Measurements from ENCODE around the gene ARL15. TPM values are rescaled to one million over a fixed set of nuclear protein-coding genes. Genes with fewer than 3 reads are reported as not detected.

ARL15 gene
- total RNA-seq, 1 experiment from 2014 or later, result 140 TPM

- Histone ChIP-seq H3K27me3 (replicated peaks; ENCODE audit: control insufficient read depth, insufficient read depth, low read length) (no peaks in the 10 kb centered on the region), H3K4me3 (ENCODE audit: low read depth, low read length) (no peak overlapping the region), H3K36me3 (ENCODE audit: control insufficient read depth, insufficient read depth, low read length) (no peaks in the 10 kb centered on the region), H3K9me3 (no peaks in the 10 kb centered on the region), H3K4me1 (peaks cover 4% of the 10 kb centered on the region)
- BruUV-seq (replicated peaks), result no TSS peak
- no peak for TF ChIP-seq CTCF (IDR thresholded peaks at IDR 0.05; ENCODE audit: insufficient read depth in 1 of 2, low read depth in 1 of 2, low read length in 1 of 2, severe bottlenecking in 1 of 2, unreplicated experiment in 1 of 2)
- Mint-ChIP-seq H3K4me1 (ENCODE audit: low read depth, unreplicated experiment) (peaks cover 2% of the 10 kb centered on the region), H3K27me3 (ENCODE audit: insufficient read depth, unreplicated experiment) (no peaks in the 10 kb centered on the region), H3K27ac (ENCODE audit: unreplicated experiment) (no peak overlapping the region), H3K36me3 (ENCODE audit: insufficient read depth, unreplicated experiment) (no peaks in the 10 kb centered on the region), H3K4me3 (ENCODE audit: unreplicated experiment) (no peak overlapping the region), H3K9me3 (ENCODE audit: unreplicated experiment) (no peaks in the 10 kb centered on the region)
- DNase-seq, result no peak
- intact Hi-C loops (cut with micrococcal nuclease; ENCODE audit: unreplicated experiment), result no loop called here
- CTCF ChIA-PET, result interaction anchor here (0.6 kb wide), 1 partner anchor 161 kb away, joined by 3 read pairs; no protein-coding TSS in a partner anchor
- POLR2A ChIA-PET, result no interaction called here
Observed at GRCh38 chr5:54040018-54040417, 270.4 kb downstream of the ARL15 start.

- Mint-ChIP-seq H3K9me3 (ENCODE audit: unreplicated experiment) (no peaks in the 10 kb centered on the region), H3K27ac (ENCODE audit: unreplicated experiment) (no peak overlapping the region), H3K27me3 (ENCODE audit: insufficient read depth, unreplicated experiment) (no peaks in the 10 kb centered on the region), H3K4me1 (ENCODE audit: low read depth, unreplicated experiment) (no peaks in the 10 kb centered on the region), H3K36me3 (ENCODE audit: insufficient read depth, unreplicated experiment) (peaks cover 6% of the 10 kb centered on the region), H3K4me3 (ENCODE audit: unreplicated experiment) (no peak overlapping the region)
- Histone ChIP-seq H3K4me3 (ENCODE audit: low read depth, low read length) (no peak overlapping the region), H3K9me3 (no peaks in the 10 kb centered on the region), H3K4me1 (no peaks in the 10 kb centered on the region), H3K27me3 (replicated peaks; ENCODE audit: control insufficient read depth, insufficient read depth, low read length) (no peaks in the 10 kb centered on the region), H3K36me3 (ENCODE audit: control insufficient read depth, insufficient read depth, low read length) (no peaks in the 10 kb centered on the region)
- POLR2A ChIA-PET, result no interaction called here
- TF ChIP-seq CTCF (IDR thresholded peaks at IDR 0.05; ENCODE audit: insufficient read depth in 1 of 2, low read depth in 1 of 2, low read length in 1 of 2, severe bottlenecking in 1 of 2, unreplicated experiment in 1 of 2), result no peak
- intact Hi-C loops (cut with micrococcal nuclease; ENCODE audit: unreplicated experiment), result no loop called here
- CTCF ChIA-PET, result no interaction called here
- BruUV-seq (replicated peaks), result no TSS peak
- no peak for DNase-seq
Observed at GRCh38 chr5:54037205-54037604, 273.2 kb downstream of the ARL15 start.

- no peak for TF ChIP-seq CTCF (IDR thresholded peaks at IDR 0.05; ENCODE audit: insufficient read depth in 1 of 2, low read depth in 1 of 2, low read length in 1 of 2, severe bottlenecking in 1 of 2, unreplicated experiment in 1 of 2)
- POLR2A ChIA-PET, result no interaction called here
- H3K9me3 ChIP-seq, result no peaks in the 10 kb centered on the region
- CTCF ChIA-PET, result no interaction called here
- Mint-ChIP-seq H3K4me1 (ENCODE audit: low read depth, unreplicated experiment) (no peaks in the 10 kb centered on the region), H3K27me3 (ENCODE audit: insufficient read depth, unreplicated experiment) (no peaks in the 10 kb centered on the region), H3K36me3 (ENCODE audit: insufficient read depth, unreplicated experiment) (peaks cover 18% of the 10 kb centered on the region), H3K9me3 (ENCODE audit: unreplicated experiment) (no peaks in the 10 kb centered on the region), H3K4me3 (ENCODE audit: unreplicated experiment) (no peak overlapping the region), H3K27ac (ENCODE audit: unreplicated experiment) (no peak overlapping the region)
- no peak for DNase-seq
- H3K4me3 ChIP-seq (ENCODE audit: low read depth, low read length), result no peak overlapping the region
- H3K36me3 ChIP-seq (ENCODE audit: control insufficient read depth, insufficient read depth, low read length), result no peaks in the 10 kb centered on the region
- intact Hi-C loops (cut with micrococcal nuclease; ENCODE audit: unreplicated experiment), result no loop called here
- no TSS peak for BruUV-seq (replicated peaks)
- H3K27me3 ChIP-seq (replicated peaks; ENCODE audit: control insufficient read depth, insufficient read depth, low read length), result no peaks in the 10 kb centered on the region
- no peaks in the 10 kb centered on the region for H3K4me1 ChIP-seq
Observed at GRCh38 chr5:54030981-54031380, 279.4 kb downstream of the ARL15 start.

Measured in Caco-2 (cell line).